Measurements from ENCODE around the gene COX20.
A peak's percentile ranks its signal among the peaks of the same experiment; 100 is the strongest.

Gene COX20

DNA sequence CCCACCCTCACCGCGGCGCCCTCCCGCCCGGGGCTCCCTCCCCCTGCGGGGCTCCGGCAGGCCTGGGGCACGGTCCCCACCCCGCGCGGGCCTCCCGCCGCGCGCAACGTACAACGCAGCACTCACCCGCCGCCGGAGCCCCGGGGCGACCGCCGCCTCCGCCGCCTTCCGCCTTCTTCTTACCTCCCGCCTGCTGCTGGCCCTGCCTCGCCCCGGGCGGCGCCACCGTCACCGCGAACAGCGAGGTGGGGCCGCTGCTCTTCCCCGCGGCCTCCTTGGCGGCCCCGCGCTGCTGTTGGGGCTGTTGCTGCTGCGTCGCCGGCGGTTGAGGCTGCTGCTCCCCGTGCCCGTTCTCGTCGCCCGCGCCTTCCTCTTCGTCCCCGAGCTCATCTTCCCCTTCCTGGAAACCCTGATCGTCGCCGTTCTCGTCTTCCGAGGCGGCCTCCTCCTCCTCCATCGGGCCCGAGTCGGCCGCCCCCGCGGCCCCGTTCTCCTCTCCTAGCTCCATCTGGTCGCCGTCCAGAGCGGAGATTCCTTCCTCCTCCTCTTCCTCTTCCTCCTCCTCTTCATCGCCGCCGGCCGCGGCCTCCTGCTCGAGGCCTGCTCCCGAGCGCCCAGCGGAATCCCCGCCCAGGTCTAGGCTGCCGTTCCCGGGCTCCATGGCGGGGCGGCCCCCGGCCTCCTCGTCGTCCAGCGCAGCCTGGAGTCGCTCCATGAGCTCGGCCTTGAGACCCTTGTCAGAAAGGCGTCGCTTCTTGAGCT lies 28.2 kb downstream of the COX20 start:
- peak in 38 of 42 donors; percentile 7 to 67 (median 33) for DNase-seq

DNA sequence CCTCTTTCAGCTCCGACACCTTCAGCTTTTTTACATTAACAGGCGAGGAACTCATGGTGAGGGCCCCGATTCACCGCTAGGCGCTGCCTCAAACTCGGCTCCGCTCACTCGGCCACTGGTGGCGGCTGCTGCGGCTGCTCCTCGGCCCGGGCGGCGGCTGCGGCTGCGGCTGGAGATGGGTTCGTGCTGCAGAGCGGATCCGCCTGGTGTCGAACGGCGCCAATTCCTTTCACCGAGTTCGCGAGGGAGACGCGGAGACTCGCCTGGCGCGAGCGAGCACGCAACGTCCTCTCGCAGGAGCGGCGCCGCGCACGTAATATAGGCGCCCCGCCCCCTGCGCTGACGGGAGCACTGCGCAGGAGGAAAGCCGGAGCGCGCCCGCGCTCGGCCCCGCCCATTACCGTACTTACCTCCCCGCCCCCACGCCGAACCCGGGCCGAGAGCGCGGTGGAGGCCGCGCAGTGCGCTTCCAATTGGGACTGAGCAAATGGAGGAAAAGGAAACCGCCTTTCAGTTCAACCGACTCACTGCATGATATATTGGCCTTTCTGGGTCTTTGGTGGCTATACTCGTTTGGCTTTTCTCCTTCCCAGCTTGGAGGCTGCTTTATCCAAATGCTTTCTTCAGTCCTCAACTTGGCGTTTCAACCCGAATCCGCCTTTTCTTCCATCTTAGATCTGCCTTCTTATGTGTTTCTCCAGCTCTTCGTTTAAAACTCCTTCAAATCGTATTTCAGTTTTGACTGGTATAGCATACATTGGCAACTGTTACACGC lies 29.0 kb downstream of the COX20 start, which contains the start of gene HNRNPU:
Gene HNRNPU (minus strand): TSS at position 291 of the 775 bp plus-strand sequence. CDS start 236 bp downstream, at position 55.
- DNase-seq = peak; percentile 89 to 99 (median 97)
- intact Hi-C loops (cut with DNase I) = loop anchor here (1.0 to 10.0 kb wide), 3 partner anchors 29 to 180 kb away; partner anchors contain the start of gene COX20

More for the DNA sequence above, 28.2 kb downstream of the COX20 start:
- intact Hi-C loops (cut with DNase I) = loop anchor here (1.0 to 10.0 kb wide), 4 partner anchors 28 to 181 kb away; partner anchors contain the start of gene COX20

DNA sequence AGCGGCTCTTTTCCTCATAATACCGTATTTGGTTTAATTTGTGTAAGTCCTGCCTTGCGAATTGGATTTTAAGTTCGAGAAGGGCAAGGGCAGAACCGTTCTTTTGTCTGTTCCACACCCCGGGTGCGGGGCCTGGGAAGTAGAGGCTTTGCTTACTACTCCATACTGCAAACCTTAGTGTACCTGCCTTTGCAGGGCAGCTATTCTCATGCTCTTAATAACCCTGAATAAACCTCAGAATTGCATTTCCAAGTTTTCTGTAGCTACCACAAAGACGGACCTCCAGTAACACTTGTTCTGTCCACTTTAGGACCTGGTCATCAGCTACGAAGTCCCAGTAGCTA lies 29.5 kb downstream of the COX20 start:
- intact Hi-C loops (cut with DNase I) = loop anchor here (2.0 to 10.0 kb wide), 2 partner anchors 54 to 180 kb away; no protein-coding TSS in a partner anchor
- DNase-seq = peak in 38 of 42 donors; percentile 16 to 78 (median 46)

DNA sequence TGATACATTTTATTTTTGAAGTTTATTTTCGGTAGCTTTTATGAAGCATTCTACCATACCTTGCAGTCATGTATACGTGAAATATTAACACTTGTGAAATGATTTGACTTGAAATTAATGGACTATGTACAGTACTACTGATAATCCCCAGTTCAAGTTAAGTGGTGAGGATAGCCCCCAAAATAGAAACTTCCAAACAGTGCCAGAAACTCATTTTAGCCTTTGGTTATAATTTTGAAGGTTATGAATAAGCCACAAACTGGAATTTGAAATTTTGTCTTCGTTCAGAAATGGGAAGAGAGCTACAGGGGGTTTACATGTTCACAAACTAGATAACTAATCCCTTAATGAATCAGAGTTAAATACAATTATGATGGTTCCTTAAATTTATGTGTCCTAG lies 30.4 kb downstream of the COX20 start:
- intact Hi-C loops (cut with DNase I) = loop anchor here (2.0 to 10.0 kb wide), 2 partner anchors 53 to 179 kb away; no protein-coding TSS in a partner anchor

DNA sequence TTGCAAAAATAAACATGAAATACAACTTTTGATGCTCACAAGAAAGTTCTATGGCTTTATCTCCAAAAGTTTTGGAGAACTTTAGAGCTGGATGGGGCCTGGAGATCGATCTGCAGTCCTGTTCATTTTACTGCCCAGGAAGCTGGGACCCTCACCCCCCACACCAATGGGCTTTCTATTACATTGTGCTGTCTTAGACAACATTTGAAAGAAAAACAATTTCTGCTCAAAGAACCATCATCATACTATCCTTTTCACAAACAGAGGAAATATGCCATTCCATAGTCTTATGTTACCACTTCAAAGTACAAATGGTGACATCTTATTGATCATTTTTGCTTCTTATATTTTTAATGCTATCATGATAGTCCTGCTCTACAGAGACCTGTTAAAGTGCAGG lies 30.9 kb downstream of the COX20 start:
- DNase-seq = no peak
- intact Hi-C loops (cut with DNase I) = loop anchor here (10.0 kb wide), 1 partner anchor 178 kb away; no protein-coding TSS in a partner anchor

More for the DNA sequence above, 30.4 kb downstream of the COX20 start:
- no peak for DNase-seq

DNA sequence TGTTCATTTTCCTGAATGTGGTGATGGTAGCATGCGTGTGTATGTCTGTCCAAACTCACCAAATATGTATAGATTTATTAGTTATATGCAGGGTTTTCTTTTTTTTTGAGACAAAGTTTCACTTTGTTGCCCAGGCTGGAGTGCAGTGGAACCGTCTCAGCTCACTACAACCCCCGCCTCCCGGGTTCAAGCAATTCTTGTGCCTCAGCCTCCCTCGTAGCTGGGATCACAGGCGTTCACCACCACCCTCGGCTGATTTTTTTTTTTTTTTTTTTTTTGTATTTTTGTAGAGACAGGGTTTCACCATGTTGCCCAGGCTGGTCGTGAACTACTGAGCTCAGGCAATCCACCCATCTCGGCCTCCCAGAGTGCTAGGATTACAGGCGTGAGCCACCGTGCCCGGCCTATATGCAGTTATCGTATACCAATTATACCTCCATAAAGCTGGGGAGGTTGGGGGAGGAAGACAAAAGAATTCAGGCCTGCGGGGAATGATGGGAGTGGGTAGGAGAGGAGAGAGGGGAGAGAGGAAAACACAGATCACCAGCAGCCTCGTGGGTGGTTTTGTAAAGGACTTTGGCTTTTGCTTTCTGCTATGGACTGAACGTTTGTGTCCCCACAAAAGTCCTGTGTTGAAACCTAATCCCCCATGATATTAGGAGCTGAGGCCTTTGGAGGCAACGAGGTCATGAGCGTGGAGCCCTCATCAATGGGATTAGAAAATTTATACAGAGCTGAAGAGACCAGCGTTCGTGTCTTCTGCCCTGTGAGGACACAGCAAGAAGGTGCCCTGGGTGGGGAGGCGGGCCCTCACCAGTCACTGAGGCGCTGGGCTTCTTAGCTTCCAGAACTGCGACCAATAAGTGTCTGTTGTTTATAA lies 33.3 kb downstream of the COX20 start:
- DNase-seq = no peak
- intact Hi-C loops (cut with DNase I) = loop anchor here (10.0 kb wide), 1 partner anchor 176 kb away; no protein-coding TSS in a partner anchor

DNA sequence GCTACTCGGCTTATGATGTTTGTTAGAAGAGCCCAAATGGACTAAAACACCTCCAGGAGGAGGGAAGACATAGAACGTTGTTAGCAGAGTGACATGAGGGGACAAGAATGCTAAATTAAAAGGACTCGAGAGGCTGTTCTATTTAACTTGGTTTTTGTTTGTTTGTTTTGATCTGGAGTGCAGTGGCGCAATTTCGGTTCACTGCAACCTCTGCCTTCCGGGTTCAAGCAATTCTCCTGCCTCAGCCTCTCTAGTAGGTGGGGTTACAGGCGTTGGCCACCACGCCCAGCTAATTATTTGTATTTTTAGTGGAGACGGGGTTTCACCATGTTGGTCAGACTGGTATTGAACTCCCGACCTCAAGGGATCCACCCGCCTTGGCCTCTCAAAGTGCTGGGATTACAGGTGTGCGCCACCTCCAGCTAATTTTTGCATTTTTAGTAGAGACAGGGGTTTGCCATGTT lies 33.9 kb downstream of the COX20 start:
- intact Hi-C loops (cut with DNase I) = loop anchor here (10.0 kb wide), 1 partner anchor 175 kb away; no protein-coding TSS in a partner anchor
- DNase-seq = no peak

DNA sequence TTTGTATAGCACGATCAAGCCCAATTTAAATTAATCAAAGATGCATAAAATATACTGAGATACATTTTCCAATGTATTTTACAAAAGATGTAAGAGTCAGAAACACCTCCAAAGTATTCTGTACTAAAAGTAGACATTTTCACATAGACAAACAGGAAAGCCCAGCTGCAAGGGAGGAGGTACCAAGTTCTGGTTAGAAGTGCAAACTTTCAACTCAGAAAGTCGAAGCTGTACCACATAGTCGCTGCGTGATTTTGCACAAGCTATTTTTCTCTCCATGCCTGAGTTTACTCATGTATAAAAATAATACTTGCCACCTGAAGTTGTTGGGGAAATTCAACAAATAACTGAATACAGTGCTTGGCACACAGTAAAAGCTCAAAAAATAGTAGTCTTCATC lies 34.5 kb downstream of the COX20 start:
- DNase-seq = no peak
- intact Hi-C loops (cut with DNase I) = loop anchor here (10.0 kb wide), 1 partner anchor 175 kb away; no protein-coding TSS in a partner anchor

DNA sequence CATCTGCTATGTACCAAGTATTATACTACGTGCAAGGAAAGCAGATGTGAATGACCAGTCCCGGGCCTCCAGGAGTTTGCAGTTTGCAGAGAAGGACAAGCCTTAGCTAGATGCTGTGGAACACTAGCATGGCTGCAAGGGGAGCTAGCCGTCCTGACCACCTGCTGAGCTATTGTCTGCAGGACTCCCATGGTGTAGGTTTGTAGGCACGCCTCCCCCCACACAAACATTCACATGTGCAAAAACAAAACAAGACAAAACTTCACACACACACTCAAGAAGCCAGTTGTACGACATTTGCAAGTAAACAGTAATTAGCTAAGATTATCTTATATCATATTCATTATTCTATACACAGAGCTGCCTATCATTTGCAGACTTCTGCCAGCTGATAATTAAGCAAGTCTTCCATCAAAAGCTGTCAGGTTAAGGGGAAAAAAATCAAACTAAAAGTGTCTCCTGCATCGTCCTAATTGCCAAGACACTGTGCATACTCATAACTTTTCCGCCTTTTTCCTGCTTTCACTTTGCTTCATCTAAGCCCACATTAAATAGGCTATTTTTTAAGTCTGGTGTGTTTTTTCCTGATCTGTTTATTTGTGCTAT lies 39.6 kb downstream of the COX20 start:
- no peak for DNase-seq

DNA sequence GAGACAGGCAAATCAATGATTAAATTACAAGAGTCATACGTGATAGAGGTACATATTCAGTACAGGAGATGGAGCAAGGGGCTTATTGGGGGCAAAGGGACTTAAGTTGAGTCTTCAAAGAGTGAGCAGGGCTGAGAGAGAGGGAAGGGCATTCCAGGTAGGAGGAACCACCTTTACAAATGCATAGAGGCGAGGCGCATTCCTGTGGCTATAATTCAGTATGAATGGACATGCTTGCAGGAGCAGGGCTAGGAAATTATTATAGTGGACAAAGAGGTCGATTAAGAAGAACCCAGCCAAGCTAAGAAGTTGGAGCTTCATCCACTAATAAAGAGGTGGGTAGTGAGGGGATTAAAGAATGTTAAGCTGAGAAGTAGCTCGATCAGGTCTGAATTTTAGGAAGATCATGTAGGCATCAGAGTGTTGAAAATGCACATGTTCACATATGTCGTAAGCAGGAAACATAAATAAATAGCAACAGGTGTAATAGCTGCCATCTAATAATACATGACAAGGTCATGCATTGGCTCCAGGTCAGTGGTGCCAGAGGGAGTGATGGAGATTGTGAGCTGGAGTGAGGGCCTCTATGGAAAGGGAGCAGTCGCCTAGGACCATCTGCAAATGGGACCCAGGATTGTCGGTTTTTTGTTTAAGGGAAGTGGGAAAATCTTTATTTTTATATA lies 40.9 kb downstream of the COX20 start:
- DNase-seq = no peak
- intact Hi-C loops (cut with DNase I) = no loop called here

More for the DNA sequence above, 39.6 kb downstream of the COX20 start:
- intact Hi-C loops (cut with DNase I) = no loop called here

DNA sequence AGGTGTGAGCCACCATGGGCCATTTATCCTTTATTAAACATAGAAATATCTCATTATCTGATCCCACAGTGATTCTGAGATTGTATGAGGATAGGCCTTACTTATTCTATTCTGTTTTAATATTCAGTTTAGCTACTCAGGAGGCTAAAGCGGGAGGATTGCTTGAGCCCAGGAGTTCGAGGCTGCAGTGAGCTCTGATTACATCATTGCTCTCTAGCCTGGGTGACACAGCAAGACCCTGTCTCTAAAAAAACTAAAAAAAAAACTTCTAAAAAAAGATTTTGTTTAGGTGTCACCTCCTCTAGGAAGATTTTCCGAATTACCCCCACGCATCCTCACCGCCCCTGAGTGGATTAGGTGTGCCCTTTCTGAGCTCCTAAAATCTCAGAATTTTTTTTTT lies 43.2 kb downstream of the COX20 start:
- intact Hi-C loops (cut with DNase I) = no loop called here
- DNase-seq = no peak

DNA sequence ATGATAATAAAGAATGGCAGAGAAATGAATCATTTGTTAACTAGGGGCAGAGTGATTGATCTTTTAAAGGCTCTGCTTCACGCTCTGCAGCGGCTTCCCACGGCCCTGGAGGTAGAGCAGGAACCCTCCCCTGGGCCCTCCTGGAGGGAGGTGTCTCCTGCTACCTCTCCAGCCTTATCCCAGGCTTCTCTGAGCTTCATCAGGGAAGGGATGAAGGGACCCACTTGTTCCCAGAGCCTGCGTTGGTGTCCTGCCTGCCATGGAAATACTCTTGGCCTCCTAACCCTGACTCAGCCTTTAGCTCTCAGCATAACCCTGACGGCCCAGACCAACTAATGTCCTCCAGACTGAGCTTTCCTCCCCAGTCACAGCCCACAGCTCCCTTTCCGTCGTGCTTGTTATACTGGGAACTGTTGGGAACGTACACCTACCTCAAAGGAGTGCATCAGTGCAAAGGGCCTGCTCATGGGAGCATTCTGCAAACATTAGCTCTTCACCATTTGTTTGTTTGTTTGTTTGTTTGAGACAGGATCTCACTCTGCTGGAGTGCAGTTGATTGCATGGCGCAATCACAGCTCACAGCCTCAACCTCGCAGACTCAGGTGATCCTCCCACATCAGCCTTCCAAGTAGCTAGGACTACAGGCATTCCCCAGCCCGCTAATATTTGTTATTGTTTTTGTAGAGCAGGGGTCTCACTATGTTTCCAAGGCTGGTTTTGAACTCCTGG lies 46.3 kb downstream of the COX20 start:
- DNase-seq = no peak
- intact Hi-C loops (cut with DNase I) = no loop called here

DNA sequence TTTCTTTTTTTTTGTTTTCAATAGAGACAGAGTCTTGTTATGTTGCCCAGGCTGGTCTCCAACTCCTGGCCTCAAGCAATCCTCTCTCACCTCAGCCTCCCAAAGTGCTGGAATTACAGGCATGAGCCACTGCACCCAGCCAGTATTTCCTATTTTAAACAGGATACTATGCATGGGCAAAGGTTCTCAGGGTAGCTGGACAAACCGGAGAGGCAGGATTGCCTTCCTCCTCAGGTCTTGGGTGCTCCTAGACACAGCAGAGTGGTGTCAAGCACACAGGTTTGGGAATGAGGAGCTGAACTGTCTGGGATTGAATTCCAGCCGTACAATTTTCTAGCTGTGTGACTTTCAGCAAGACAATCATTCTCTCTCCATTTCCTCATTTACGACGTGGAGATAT lies 51.8 kb downstream of the COX20 start:
- no peak for DNase-seq
- intact Hi-C loops (cut with DNase I) = no loop called here

DNA sequence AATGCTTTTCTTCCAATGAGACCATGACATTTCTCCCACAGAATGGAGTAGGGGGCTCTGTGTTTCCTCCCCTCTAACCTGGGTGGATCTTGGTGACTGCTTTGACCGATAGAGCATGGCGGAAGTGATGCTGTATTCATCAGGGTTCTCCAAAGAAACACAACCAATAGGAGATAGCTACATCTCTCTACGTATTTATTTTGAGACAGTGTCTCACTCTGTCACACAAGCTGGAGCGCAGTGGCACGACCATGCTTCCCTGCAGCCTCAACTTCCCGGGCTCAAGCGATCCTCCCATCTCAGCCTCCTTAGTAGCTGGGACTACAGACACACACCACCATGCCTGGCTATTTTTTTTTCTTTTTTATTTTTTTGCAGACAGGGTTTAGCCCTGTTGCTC lies 58.4 kb downstream of the COX20 start:
- DNase-seq = no peak
- intact Hi-C loops (cut with DNase I) = no loop called here
